ENCODE results near the gene SIRT2.

DNA sequence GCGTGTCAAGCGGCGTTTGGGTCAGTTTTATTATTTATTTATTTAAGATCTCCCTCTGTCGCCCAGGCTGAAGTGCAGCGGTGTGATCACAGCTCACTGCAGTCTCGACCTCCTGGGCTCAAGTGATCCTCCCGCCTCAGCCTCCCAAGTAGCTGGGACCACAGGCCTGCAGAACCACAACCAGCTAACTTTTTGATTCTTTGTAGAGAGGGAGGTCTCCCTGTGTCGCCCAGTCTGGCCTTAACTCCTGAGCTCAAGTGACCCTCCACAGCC is 32.0 kb upstream of the SIRT2 start:
- TF ChIP-seq, protein P1, sequence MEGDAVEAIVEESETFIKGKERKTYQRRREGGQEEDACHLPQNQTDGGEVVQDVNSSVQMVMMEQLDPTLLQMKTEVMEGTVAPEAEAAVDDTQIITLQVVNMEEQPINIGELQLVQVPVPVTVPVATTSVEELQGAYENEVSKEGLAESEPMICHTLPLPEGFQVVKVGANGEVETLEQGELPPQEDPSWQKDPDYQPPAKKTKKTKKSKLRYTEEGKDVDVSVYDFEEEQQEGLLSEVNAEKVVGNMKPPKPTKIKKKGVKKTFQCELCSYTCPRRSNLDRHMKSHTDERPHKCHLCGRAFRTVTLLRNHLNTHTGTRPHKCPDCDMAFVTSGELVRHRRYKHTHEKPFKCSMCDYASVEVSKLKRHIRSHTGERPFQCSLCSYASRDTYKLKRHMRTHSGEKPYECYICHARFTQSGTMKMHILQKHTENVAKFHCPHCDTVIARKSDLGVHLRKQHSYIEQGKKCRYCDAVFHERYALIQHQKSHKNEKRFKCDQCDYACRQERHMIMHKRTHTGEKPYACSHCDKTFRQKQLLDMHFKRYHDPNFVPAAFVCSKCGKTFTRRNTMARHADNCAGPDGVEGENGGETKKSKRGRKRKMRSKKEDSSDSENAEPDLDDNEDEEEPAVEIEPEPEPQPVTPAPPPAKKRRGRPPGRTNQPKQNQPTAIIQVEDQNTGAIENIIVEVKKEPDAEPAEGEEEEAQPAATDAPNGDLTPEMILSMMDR (optimal IDR thresholded peaks at IDR 0.05 in 1 of 3, IDR thresholded peaks at IDR 0.05 in 1 of 3, conservative IDR thresholded peaks at IDR 0.05 in 1 of 3; ENCODE audit: extremely low read depth in 1 of 3, insufficient read depth in 2 of 3, low read length in 3 of 3), result no peak
- TF ChIP-seq EZH2 (IDR thresholded peaks at IDR 0.05; ENCODE audit: low read length), result no peak
